Activated naive CD4-positive, alpha-beta T cell treated with anti-CD3 and anti-CD28 coated beads, Interleukin-2, amount 50 U/mL, for 72 hours (primary cell): Measurements from ENCODE around the gene TMOD1. TPM values are rescaled to one million over a fixed set of nuclear protein-coding genes. Genes with fewer than 3 reads are reported as not detected.
"Not testable (repeated sequence)": the region's sequence is repeated elsewhere in the genome, so short reads cannot be mapped to it uniquely, and the experiment has no call there.

Experiments
- ATAC-seq, 2 donors: fragments of 150-1000 bp; cut with Tn5 transposase; 2 replicates each; pipeline ENCODE4 v1.10.0; 2021; ENCODE audit warnings: mild to moderate bottlenecking in 2 of 2, moderate library complexity in 2 of 2
- DNase-seq, 2 donors: peaks; one replicate each; pipeline ENCODE4 v3.0.0; 2021 to 2022; ENCODE audit warnings: low spot score in 2 of 2
- H3K27ac Mint-ChIP-seq, 2 donors: one replicate each; pipeline ENCODE4 v1.8.0; 2022; ENCODE audit warnings: mild to moderate bottlenecking in 2 of 2, mixed read lengths in 2 of 2
- H3K36me3 Mint-ChIP-seq, 2 donors: one replicate each; pipeline ENCODE4 v1.8.0; 2022; ENCODE audit warnings: mixed read lengths in 2 of 2
- H3K9me3 Mint-ChIP-seq, 2 donors: one replicate each; pipeline ENCODE4 v1.8.0; 2022; ENCODE audit warnings: mixed read lengths in 2 of 2
- total RNA-seq, 2 donors: library from RNA; stranded (reverse); gene quantifications; one replicate each; pipeline ENCODE4 v1.2.3, GENCODE V29; 2022

Gene TMOD1
- total RNA-seq, 2 donors from 2014 or later = 0.96 to 1.5 TPM

DNA sequence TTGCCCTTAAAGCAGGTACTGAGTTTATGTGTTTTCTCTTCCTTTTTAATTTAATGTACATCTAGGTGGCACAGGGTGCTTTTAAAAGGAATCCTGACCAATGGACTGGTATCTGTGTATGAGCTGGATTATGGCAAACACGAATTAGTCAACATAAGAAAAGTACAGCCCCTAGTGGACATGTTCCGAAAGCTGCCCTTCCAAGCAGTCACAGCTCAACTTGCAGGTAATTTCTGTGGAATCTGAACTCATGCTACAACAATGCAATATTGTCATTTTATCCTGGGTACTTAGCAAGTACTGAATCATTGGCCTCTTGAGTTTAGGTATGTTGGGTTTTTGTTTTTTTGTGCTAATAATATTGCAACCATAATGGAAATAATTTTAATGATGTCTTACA lies 14.4 kb upstream of the TMOD1 start:
- ATAC-seq (no peak), DNase-seq (no peak)
- Mint-ChIP-seq H3K9me3 (peaks cover 0 to 12% of the 10 kb centered on the region in 2 donors), H3K27ac (no peak overlapping the region), H3K36me3 (peaks cover 24 to 47% of the 10 kb centered on the region in 2 donors)

DNA sequence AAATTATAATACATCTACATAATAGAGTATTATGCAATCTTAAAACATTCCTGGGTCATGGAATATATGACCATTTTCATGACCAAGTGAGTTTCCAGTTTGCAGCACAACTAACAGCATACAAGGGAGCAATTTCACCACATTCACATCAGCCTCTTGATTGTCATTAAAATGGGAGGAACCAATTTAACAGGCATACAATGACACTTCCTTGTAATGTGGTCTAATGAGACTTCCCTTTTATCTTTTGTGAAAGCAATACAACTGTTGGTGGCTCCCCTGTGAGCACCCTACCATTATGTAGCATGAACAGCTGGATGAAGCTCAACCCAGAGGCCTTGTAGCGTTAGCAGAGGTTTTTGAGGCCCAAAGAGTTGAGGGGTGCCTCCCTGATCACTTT lies 13.6 kb upstream of the TMOD1 start:
- peaks cover 21 to 46% of the 10 kb centered on the region in 2 donors for H3K36me3 Mint-ChIP-seq
- DNase-seq = no peak
- no peak for ATAC-seq
- no peak overlapping the region for H3K27ac Mint-ChIP-seq
- H3K9me3 Mint-ChIP-seq = peaks cover 0 to 12% of the 10 kb centered on the region in 2 donors

- H3K36me3 Mint-ChIP-seq = peaks cover 25 to 45% of the 10 kb centered on the region in 2 donors
- DNase-seq (no peak), ATAC-seq (no peak)
- H3K27ac Mint-ChIP-seq = no peak overlapping the region
- peaks cover 0 to 12% of the 10 kb centered on the region in 2 donors for H3K9me3 Mint-ChIP-seq
Observed at GRCh38 chr9:97491216-97491999, 10.1 kb upstream of the TMOD1 start.

DNA sequence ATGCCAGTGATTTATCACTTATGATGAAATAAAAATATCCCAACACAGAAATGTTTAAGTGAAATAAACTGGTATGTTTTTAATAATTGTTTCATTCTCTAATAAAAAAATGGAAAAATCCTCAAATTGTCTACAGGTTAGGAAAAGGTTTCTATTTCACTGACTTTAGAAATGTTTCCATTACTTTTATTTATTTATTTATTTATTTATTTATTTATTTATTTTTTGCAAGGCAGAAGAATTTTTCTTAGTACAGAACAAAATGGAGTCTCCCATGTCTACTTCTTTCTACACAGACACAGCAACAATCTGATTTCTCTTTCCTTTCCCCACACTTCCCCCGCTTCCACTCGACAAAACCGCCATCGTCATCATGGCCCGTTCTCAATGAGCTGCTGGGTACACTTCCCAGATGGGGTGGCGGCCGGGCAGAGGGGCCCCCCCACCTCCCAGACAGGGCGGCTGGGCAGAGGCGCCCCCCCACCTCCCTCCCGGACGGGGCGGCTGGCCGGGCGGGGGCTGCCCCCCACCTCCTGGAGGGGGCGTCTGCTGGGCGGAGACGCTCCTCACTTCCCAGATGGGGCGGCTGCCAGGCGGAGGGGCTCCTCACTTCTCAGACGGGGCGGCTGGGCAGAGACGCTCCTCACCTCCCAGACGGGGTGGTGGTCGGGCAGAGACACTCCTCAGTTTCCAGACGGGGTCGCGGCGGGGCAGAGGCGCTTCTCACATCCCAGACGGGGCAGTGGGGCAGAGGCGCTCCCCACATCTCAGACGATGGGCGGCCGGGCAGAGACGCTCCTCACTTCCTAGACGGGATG lies 3.7 kb upstream of the TMOD1 start:
- H3K36me3 Mint-ChIP-seq = peaks cover 17 to 27% of the 10 kb centered on the region in 2 donors
- not testable (repeated sequence) for DNase-seq

DNA sequence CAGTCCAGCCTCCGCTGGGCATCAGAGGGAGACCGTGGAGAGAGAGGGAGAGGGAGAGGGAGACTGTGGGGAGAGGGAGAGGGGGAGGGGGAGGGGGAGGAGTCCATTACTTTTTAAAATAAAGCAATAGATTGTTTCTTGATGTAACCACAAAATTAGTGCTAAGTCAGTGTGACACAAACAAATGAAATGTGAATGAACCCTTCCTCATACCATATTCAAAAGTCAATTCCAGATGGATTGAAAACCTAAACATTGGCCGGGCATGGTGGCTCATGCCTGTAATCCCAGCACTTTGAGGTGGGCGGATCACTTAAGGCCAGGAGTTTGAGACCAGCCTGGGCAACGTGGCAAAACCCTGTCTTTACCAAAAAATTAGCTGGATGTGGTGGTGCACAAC lies 2.6 kb upstream of the TMOD1 start:
- H3K36me3 Mint-ChIP-seq = peaks cover 17 to 22% of the 10 kb centered on the region in 2 donors
- H3K9me3 Mint-ChIP-seq, ATAC-seq, H3K27ac Mint-ChIP-seq, DNase-seq: not testable (repeated sequence)

More for the DNA sequence above, 3.7 kb upstream of the TMOD1 start:
- H3K9me3 Mint-ChIP-seq, H3K27ac Mint-ChIP-seq, ATAC-seq: not testable (repeated sequence)

DNA sequence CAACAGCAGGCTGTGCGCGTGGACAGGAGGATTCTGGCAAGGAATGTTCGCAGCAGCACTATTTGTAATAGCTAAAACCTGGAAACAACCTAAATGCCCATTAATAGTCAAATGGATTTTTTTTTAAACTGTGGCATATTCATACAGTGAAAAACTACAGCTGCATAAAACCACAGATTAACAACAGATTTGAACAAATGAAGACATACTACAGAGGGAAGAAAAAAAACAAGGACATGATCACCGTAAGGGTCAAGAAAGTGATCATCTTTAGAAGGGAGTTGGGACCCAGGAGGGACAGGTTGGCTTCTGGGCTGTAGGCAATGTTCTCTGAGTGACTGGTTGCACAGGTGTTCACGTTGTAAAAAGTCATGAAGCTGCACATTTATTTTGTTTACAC lies 1.2 kb upstream of the TMOD1 start:
- H3K27ac Mint-ChIP-seq = no peak overlapping the region
- peaks cover 17 to 22% of the 10 kb centered on the region in 2 donors for H3K36me3 Mint-ChIP-seq
- ATAC-seq (no peak), DNase-seq (no peak)
- peaks cover 0 to 6% of the 10 kb centered on the region in 2 donors for H3K9me3 Mint-ChIP-seq

GRCh38 chr9:97500765-97501176 lies 695 bp upstream of the TMOD1 start:
- H3K36me3 Mint-ChIP-seq = peaks cover 14 to 18% of the 10 kb centered on the region in 2 donors
- DNase-seq (no peak), ATAC-seq (no peak)
- H3K9me3 Mint-ChIP-seq = peaks cover 0 to 6% of the 10 kb centered on the region in 2 donors
- H3K27ac Mint-ChIP-seq = no peak overlapping the region

DNA sequence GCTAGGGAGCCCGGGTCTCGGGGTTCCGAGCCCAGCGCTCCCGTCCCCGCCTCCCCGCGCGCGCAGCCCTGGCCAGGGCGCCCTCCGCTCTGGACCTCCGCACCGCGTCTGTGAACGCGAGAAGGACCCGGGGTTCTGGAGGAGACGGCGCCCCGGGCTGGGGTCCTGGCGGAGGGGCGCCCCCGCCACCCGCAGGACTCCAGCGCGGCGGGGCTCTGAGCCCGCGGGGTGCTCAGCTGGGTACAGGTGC lies 431 bp downstream of the TMOD1 start:
- Mint-ChIP-seq H3K9me3 (peaks cover 0 to 3% of the 10 kb centered on the region in 2 donors), H3K36me3 (peaks cover 4 to 8% of the 10 kb centered on the region in 2 donors), H3K27ac (no peak overlapping the region)
- ATAC-seq (peak; percentile 45 to 57), DNase-seq (no peak)

DNA sequence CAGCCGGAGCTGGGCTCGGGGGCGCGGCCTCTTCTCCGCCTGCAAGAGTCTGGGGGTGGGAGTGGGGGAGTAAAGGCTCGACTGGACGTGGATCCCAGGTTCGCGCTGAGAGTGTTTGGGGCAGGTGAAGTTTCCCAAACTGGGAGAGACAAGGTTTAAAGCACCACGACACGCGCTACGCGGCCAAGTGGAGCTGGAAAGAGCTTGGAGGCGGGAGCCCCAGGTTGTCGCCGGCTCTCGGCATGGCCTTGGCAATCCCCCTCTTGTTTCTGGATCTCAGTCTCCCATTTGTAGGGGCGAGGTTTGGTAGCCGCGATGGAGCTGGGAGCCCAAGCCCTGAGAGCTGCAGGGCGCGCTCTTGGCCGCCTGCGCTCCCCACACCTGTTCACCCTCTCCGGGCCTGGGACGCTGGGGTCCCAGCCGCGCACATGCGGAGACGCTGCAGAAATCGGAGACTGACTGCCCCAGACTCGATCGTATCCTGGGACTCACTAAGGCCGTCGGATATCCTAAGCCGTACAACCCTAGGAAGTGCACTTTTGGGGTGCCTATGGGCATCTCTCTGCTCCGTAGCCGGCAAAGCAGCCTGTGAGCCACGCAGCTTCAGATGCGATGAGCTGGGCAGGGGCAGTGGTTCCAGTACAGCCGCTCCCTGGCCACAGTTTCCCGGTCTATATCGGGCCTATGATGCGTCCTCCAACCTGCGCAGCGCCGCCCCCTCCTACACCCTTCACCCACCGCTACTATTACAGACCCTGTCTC lies 937 bp downstream of the TMOD1 start:
- no peak overlapping the region for H3K27ac Mint-ChIP-seq
- peaks cover 0 to 4% of the 10 kb centered on the region in 2 donors for H3K36me3 Mint-ChIP-seq
- peak in 1 of 2 donors; percentile 31 for ATAC-seq
- no peaks in the 10 kb centered on the region for H3K9me3 Mint-ChIP-seq
- DNase-seq = peak in 1 of 2 donors; percentile 20

- ATAC-seq (no peak), DNase-seq (no peak)
- Mint-ChIP-seq H3K27ac (no peak overlapping the region), H3K9me3 (no peaks in the 10 kb centered on the region), H3K36me3 (peaks cover 0 to 4% of the 10 kb centered on the region in 2 donors)
Observed at GRCh38 chr9:97502984-97503861, 1.8 kb downstream of the TMOD1 start.

DNA sequence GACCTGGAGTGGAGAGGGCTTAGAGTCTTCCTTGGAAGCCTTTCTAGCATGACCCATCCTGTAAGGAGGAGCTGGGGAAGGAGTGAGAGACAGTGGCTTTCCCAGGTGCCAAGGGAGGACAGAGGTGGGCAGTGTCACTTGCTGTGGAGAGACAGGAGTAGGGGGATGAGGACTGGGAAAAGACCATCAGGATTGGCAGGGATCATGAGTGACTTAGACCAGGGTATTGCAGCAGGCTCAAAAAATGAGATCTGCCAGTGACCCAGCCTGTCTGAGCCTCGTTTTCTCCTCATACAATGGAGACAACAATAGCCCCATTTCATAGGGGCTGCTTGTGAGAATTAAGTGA lies 2.4 kb downstream of the TMOD1 start:
- no peak overlapping the region for H3K27ac Mint-ChIP-seq
- H3K36me3 Mint-ChIP-seq = peaks cover 0 to 4% of the 10 kb centered on the region in 2 donors
- ATAC-seq (no peak), DNase-seq (no peak)
- H3K9me3 Mint-ChIP-seq = no peaks in the 10 kb centered on the region

DNA sequence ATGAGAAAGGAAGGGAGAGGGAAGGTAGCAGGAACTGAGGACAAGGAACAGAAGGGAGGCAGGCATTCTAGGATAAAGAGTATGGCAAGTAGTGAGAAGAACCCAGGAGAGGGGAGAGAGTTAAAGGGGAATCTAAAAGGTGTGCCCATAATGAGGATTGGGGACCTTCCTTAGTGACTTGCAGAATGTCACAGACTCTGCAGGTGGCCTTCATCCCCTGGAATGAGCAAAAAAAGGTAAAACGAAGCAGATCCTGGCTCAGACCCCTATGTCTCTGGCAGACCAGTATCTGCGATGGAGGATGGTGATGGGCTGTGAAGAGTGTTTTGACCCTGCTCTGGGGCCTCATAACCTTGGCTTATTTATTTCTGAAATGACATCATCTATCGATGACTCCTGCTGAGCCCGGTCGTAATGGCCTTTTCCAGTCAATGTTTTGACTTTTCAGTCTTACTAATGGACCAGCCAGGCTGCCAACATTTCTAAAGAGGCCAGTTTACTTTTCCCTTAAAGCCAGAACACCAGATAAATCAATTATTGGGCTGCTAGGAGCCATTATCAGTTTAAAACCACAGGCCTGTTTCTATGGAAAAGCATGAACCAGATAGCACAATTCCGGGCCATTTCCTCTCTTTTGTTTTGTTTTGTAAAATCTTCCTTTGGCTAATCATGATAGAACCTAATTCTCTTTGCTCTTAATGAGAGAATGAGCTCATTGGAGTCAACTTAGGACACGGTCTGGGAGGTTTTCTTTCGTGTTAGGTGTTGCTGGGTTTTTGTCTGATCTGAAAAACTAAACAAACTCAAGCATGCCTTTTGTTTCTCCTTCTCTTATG lies 3.1 kb downstream of the TMOD1 start:
- H3K27ac Mint-ChIP-seq = no peak overlapping the region
- H3K9me3 Mint-ChIP-seq = no peaks in the 10 kb centered on the region
- ATAC-seq (no peak), DNase-seq (no peak)
- H3K36me3 Mint-ChIP-seq = peaks cover 0 to 4% of the 10 kb centered on the region in 2 donors

DNA sequence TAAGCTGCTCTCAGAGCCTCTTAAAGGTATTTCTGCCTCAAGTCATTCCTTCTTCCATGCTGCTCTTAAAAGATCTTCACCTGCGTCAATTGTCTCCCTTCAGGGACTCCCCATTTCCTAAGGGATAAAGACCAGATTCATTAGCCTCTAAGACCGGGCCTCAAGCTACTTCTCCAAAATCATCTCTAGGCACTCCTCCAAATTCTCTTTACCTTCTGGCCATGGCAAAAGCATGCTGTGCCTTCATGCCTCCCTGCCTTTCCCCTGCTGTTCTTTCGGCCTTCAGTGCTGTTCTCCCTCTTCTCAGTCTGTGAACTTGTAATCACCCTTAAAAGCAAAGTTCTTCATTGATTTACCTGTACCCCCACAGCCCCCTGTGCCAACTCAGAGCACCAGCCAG lies 4.4 kb downstream of the TMOD1 start:
- H3K36me3 Mint-ChIP-seq = no peaks in the 10 kb centered on the region
- DNase-seq (no peak), ATAC-seq (no peak)
- no peak overlapping the region for H3K27ac Mint-ChIP-seq
- no peaks in the 10 kb centered on the region for H3K9me3 Mint-ChIP-seq

GRCh38 chr9:97506306-97506705 lies 4.8 kb downstream of the TMOD1 start:
- Mint-ChIP-seq H3K9me3 (no peaks in the 10 kb centered on the region), H3K36me3 (no peaks in the 10 kb centered on the region), H3K27ac (no peak overlapping the region)
- ATAC-seq (no peak), DNase-seq (no peak)

DNA sequence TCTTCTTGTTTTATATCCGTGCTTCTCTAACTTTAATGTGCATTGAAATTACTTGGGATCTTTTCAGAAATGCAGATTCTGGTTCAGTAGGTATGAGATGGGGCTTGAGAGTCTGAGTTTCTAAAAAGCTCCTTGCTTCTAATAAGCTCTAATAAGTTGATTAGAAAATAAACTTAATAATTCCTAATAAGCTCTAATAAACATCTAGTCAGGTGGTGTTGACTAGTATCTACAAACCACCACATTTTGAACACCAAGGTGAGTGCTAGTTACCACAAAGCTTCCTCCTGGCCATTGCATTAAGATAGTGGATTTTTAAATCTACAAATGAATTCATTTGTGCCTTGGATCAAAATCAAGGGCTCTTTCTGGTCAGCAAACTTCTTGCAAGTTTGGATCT lies 5.3 kb downstream of the TMOD1 start:
- no peak overlapping the region for H3K27ac Mint-ChIP-seq
- DNase-seq (no peak), ATAC-seq (no peak)

More for the DNA sequence above, 5.3 kb downstream of the TMOD1 start:
- Mint-ChIP-seq H3K9me3 (no peaks in the 10 kb centered on the region), H3K36me3 (no peaks in the 10 kb centered on the region)
